Stimulated activated CD8-positive, alpha-beta memory T cell treated with anti-CD3 and anti-CD28 coated beads, Interleukin-4, amount 100 ng/mL, for 48 hours (primary cell): ENCODE results near the gene HID1.
"Not testable (repeated sequence)": the region's sequence is repeated elsewhere in the genome, so short reads cannot be mapped to it uniquely, and the experiment has no call there.

Experiments
- DNase-seq: peaks from one replicate; pipeline ENCODE4 v3.0.0-alpha.2; 2020

HID1 gene

GRCh38 chr17:74920642-74921025 is 51.9 kb downstream of the HID1 start:
- DNase-seq = no peak

DNA sequence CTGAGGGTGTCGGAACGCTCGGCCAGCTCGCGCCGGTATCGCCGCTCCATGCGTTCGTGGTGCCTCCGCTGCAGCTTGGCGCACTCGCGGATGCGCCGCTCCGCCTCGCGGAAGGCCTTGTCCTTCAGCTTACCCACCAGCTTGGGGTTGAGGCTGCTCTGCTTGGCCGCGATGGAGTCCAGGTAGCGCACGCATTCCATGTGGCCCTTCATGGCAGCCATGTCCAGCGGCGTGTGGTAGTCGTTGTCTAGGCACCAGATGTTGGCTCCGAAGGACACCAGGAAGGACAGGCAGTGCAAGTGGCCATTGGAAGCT is 52.3 kb downstream of the HID1 start:
- no peak for DNase-seq

- no peak for DNase-seq
Measured at GRCh38 chr17:74919440-74920305, 52.9 kb downstream of the HID1 start.

- no peak for DNase-seq
Measured at GRCh38 chr17:74918906-74919305, 53.7 kb downstream of the HID1 start.

DNA sequence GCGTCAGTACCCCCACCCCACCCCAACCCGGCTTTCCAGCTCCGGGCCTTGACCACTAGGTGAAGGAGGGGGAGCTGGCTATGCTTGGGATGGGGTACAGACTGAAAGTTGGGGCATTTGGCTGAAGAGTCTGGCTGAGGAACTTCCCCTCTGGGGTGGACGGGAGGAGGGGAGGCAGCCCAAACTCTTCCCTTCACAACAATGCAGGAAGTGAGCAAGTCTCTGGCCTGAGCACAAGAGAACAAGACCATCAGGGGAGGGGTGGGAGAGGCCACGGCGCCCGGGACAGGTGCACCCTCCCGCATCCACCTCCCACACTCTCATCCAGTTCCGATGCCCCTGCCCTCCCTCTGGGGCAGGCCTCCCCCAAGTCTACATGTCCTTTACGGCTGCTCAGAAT is 55.1 kb downstream of the HID1 start:
- DNase-seq = no peak

GRCh38 chr17:74916851-74917199 is 55.7 kb downstream of the HID1 start:
- no peak for DNase-seq

DNA sequence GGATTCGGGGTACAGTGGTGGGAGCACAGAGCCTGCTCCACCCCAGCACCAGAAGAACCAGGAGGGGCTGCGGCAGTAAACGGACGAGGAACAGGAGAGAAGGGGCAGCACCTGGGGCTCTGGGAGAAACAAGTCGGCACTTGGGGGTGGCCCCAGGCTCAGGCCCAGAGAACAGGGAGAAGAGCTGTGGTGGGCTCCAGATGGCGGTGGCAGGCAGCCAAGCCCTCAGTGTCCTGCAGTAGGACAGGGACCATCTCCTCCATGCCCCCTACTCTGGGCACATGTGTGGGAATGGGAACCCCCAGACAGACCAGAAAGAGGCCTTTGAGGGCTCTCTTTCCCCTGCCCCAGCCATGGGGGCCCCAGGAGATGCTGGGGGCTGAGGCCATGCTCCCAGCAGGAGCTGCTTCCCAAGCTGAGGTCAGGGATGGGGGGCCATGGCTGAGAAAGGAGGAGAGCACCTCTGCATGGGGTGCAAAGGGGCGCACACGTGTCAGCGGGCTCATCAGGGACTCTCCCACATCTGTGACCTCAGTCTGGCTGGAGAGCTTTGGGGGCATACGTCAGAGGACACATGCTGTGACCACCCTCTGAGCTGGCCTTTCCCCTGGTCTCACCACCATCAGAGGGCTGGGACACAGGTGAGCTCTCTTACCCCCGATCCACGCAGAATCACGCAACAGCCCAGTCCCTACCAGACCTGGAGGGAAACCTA is 56.3 kb downstream of the HID1 start:
- no peak for DNase-seq

DNA sequence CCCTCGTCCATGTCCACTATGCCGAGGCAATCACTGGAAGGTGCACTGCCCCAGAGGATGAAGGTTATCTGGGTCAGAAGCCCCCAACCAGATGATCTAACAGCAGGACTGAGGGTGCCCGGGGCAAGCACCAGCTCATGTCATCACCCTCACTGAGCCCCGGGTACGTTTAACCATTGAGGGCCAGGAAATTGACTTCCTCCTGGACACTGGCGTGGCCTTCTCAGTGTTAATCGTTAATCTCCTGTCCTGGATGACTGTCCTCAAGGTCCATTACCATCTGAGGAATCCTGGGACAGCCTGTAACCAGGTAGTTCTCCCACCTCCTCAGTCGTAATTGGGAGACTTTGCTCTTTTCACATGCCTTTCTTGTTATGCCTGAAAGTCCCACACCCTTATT is 61.1 kb downstream of the HID1 start:
- not testable (repeated sequence) for DNase-seq

DNA sequence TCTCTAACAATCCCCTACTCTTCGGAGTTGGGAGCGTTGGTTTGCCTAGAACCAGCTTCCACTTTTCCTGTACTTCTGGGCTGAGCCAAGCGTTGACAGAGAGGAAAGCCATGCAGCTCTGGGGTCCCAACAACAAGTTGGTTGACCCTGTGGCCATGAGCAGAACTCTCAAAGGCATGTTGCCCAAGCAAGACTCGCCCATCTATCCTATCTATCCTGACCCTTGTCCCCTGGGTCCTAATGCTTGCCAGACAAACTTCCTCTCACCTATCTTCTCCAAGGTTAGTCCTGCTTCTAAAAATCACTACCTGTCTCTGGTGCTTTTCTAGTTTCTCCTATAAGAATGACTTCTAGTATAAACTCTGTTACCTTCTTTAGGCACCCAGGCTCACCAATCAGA is 63.5 kb downstream of the HID1 start:
- DNase-seq = not testable (repeated sequence)

GRCh38 chr17:74907012-74907411 is 65.5 kb downstream of the HID1 start:
- DNase-seq = no peak

DNA sequence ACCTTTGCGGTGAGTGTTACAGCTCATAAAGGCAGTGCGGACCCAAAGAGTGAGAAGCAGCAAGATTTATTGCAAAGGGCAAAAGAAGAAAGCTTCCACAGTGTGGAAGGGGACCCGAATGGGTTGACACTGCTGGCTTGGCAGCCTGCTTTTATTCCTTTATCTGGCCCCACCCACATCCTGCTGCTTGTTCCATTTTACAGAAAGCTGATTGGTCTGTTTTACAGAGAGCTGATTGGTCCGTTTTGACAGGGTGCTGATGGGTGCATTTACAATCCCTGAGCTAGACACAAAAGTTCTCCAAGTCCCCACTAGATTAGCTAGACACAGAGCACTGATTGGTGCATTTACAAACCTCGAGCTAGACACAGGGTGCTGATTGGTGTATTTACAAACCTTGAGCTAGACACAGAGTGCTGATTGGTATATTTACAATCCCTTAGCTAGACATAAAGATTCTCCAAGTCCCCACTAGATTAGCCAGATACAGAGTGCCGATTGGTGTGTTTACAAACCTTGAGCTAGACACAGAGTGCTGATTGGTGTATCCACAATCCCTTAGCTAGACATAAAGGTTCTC is 66.3 kb downstream of the HID1 start:
- DNase-seq = not testable (repeated sequence)

- DNase-seq = no peak
Measured at GRCh38 chr17:74904687-74905409, 67.7 kb downstream of the HID1 start.

GRCh38 chr17:74903671-74904070 is 68.9 kb downstream of the HID1 start:
- DNase-seq = no peak

- DNase-seq = no peak
Measured at GRCh38 chr17:74903034-74903433, 69.5 kb downstream of the HID1 start.

- DNase-seq = no peak
Measured at GRCh38 chr17:74901353-74902135, 71.0 kb downstream of the HID1 start.
